ENCODE data around the gene ARRDC4.

The ARRDC4 gene

DNA sequence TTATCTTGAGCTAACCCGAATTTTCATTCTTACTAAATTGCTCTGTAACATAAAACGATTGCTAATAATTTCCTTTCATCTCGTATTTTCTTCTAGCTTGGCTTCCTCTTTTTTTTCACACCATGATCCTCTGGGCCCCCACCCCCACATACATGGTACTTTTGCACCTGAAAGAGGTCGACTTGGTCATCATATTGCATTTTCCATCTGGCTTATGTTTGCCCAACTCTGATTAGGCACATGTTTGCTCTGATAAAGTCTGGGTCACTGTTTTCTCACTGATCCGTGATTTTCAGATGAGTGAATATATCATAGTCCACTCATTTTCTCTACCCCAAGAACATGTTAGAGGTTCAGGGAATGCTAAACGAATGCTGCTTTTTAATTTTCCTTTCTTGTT lies 49.5 kb downstream of the ARRDC4 start:
- no peaks in the 10 kb centered on the region for H3K4me1 ChIP-seq (ENCODE audit: control insufficient read depth, insufficient read depth, low read length, poor library complexity, severe bottlenecking)
- H3K4me3 ChIP-seq (ENCODE audit: extremely low read depth, insufficient read depth, low read length, poor library complexity, severe bottlenecking): no peak overlapping the region
- H3K9me3 ChIP-seq (ENCODE audit: control insufficient read depth, low read length): no peaks in the 10 kb centered on the region
- no peaks in the 10 kb centered on the region for H3K36me3 ChIP-seq (ENCODE audit: control insufficient read depth, insufficient read depth, low read length)
- WGBS, 2 experiments (ENCODE audit: insufficient coverage in 2 of 2): 80 to 90% methylated on average over 5 of the region's 6 CpGs
- no peak overlapping the region for H3K27ac ChIP-seq (ENCODE audit: low read depth, low read length, severe bottlenecking)

DNA sequence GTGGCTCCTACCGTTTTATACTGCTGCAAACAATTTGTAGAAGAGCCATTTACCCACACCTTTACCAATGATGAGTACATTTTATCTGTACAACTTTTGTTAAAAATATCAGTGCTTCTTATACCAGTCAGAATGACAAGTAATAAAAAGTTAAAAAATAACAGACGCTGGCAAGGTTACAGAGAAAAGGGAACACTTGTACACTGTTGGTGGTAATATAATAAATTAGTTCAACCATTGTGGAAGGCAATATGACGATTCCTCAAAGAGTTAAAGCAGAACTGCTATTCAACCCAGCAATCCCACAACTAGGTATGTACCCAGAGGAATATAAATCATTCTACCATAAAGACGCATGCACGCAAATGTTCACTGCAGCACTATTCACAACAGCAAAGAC lies 51.9 kb downstream of the ARRDC4 start:
- no peaks in the 10 kb centered on the region for H3K36me3 ChIP-seq (ENCODE audit: control insufficient read depth, insufficient read depth, low read length)
- no peak overlapping the region for H3K27ac ChIP-seq (ENCODE audit: low read depth, low read length, severe bottlenecking)
- no peaks in the 10 kb centered on the region for H3K9me3 ChIP-seq (ENCODE audit: control insufficient read depth, low read length)
- no peak overlapping the region for H3K4me3 ChIP-seq (ENCODE audit: extremely low read depth, insufficient read depth, low read length, poor library complexity, severe bottlenecking)
- no peaks in the 10 kb centered on the region for H3K4me1 ChIP-seq (ENCODE audit: control insufficient read depth, insufficient read depth, low read length, poor library complexity, severe bottlenecking)
- WGBS, 2 experiments (ENCODE audit: insufficient coverage in 2 of 2): 100% methylated on average over 1 of the region's 5 CpGs; no CpG with 5 or more reads in 1 of the 2 experiments

DNA sequence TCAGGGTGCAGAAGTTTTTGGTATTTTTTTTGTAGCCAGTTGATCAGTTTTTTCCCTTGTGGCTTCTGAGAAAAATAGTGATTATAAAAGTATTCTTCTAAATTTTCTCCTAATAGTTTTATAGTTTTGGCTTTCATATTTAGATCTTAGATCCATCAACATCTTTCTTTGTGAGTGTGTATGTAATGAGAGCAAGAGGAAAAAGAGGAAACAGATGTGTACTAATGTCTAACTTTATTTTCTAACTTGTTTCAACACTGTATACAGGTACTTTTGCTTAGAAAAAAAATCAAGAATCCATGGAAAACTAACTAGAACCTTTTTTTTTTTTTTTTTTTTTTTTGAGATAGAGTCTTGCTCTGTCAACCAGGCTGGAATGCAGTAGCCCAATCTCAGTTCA lies 53.1 kb downstream of the ARRDC4 start:
- Histone ChIP-seq H3K27ac (ENCODE audit: low read depth, low read length, severe bottlenecking) (no peak overlapping the region), H3K9me3 (ENCODE audit: control insufficient read depth, low read length) (no peaks in the 10 kb centered on the region), H3K4me3 (ENCODE audit: extremely low read depth, insufficient read depth, low read length, poor library complexity, severe bottlenecking) (no peak overlapping the region), H3K36me3 (ENCODE audit: control insufficient read depth, insufficient read depth, low read length) (no peaks in the 10 kb centered on the region), H3K4me1 (ENCODE audit: control insufficient read depth, insufficient read depth, low read length, poor library complexity, severe bottlenecking) (no peaks in the 10 kb centered on the region)

DNA sequence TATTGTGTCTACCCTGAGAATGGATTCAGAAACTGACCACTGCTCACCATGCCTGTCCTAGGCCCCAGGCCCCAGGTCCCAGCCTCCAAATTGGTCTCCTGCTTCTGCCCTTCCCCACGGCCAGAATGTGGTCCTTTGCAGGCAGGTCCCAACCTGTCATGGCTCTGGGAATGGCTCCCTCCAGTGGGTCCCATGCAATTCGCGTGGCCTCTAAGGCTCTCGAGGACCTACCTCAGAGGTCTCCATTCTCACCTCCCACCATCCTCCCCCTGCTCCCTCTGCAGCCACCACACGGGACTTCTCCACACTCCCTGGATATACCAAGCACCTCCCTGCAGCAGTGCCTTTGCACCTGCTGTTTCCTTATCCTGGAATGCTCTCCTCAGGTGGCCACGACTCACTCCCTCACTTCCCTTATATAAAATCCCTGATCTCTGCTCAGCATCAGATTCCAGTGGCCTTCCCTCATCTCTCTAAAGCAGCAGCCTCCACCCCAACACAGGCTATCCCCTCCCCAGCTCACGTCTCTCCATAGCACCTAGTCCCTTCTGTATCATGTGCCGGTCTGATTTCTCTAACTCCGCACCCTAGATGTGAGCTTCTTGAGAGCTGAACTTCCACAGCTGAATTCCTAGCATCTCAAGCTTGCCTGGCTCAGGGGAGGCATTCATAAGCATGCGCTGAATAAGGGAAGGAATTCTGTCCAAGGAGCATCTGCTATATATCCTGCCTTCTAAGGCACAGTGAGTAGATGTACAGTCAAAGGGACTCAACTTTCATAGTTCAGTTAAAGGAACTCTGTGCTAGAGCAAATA lies 56.9 kb downstream of the ARRDC4 start:
- Histone ChIP-seq H3K4me1 (ENCODE audit: control insufficient read depth, insufficient read depth, low read length, poor library complexity, severe bottlenecking) (no peaks in the 10 kb centered on the region), H3K36me3 (ENCODE audit: control insufficient read depth, insufficient read depth, low read length) (no peaks in the 10 kb centered on the region), H3K27ac (ENCODE audit: low read depth, low read length, severe bottlenecking) (no peak overlapping the region), H3K4me3 (ENCODE audit: extremely low read depth, insufficient read depth, low read length, poor library complexity, severe bottlenecking) (no peak overlapping the region), H3K9me3 (ENCODE audit: control insufficient read depth, low read length) (no peaks in the 10 kb centered on the region)
- WGBS, 2 experiments (ENCODE audit: insufficient coverage in 2 of 2): 85 to 88% methylated on average over 7 to 9 of the region's 10 CpGs

DNA sequence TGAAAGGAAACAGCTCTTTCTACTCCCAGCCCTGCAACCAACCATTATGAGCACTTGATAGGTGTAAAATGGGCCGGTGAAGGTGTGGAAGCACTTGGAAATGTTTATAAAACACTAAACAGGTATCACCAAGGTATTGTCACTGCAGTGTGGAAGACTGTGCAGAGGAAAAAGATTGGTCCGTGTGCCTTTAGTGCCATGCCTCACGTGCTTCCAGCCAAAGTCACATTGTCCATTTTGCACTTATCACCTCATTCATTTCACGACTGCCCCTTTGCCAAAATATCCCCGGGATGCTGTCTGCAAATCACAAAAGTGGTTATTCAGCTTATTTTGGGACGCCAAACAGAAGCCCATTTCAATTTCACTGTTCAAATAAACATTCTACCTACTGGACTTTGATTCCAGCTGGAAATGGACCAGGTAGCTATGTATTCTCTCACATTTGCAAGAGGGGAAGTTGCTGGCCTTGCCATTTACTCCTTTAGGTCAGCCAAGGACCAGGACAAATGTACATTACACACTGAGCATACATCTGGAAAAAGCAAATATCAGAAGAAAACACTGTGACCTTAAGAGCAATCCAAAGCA lies 58.4 kb downstream of the ARRDC4 start:
- Histone ChIP-seq H3K9me3 (ENCODE audit: control insufficient read depth, low read length) (no peaks in the 10 kb centered on the region), H3K4me1 (ENCODE audit: control insufficient read depth, insufficient read depth, low read length, poor library complexity, severe bottlenecking) (no peaks in the 10 kb centered on the region), H3K27ac (ENCODE audit: low read depth, low read length, severe bottlenecking) (no peak overlapping the region), H3K4me3 (ENCODE audit: extremely low read depth, insufficient read depth, low read length, poor library complexity, severe bottlenecking) (no peak overlapping the region), H3K36me3 (ENCODE audit: control insufficient read depth, insufficient read depth, low read length) (no peaks in the 10 kb centered on the region)
- 79 to 92% methylated on average over 4 to 5 of the region's 6 CpGs for WGBS, 2 experiments (ENCODE audit: insufficient coverage in 2 of 2)
